Esophagus muscularis mucosa (tissue), 3 donors: ENCODE results near the gene TNPO3.

Experiments used
- POLR2A ChIP-seq: fragments of 450-650 bp; IDR thresholded peaks from one replicate; pipeline ENCODE4 v1.6.1; 2017; ENCODE audit warnings: antibody characterized with exemption, moderate library complexity, mild to moderate bottlenecking, low read depth
- POLR2AphosphoS5 ChIP-seq, 2 donors: sonication (generic); formaldehyde crosslinking; IDR thresholded peaks; one replicate each; pipeline ENCODE4 v1.6.1; 2017; ENCODE audit warnings: antibody characterized with exemption in 2 of 2
- TF ChIP-seq, protein P1 (sequence below), 3 experiments: fragments of 200-600 bp in 2 of 3; fragments of 450-650 bp in 1 of 3; sonication (generic) in 2 of 3; IDR thresholded peaks; one replicate each; pipeline ENCODE4 v1.5.1; 2017 to 2019; ENCODE audit warnings: antibody characterized with exemption in 3 of 3, mild to moderate bottlenecking in 2 of 3, moderate library complexity in 1 of 3

DNA sequence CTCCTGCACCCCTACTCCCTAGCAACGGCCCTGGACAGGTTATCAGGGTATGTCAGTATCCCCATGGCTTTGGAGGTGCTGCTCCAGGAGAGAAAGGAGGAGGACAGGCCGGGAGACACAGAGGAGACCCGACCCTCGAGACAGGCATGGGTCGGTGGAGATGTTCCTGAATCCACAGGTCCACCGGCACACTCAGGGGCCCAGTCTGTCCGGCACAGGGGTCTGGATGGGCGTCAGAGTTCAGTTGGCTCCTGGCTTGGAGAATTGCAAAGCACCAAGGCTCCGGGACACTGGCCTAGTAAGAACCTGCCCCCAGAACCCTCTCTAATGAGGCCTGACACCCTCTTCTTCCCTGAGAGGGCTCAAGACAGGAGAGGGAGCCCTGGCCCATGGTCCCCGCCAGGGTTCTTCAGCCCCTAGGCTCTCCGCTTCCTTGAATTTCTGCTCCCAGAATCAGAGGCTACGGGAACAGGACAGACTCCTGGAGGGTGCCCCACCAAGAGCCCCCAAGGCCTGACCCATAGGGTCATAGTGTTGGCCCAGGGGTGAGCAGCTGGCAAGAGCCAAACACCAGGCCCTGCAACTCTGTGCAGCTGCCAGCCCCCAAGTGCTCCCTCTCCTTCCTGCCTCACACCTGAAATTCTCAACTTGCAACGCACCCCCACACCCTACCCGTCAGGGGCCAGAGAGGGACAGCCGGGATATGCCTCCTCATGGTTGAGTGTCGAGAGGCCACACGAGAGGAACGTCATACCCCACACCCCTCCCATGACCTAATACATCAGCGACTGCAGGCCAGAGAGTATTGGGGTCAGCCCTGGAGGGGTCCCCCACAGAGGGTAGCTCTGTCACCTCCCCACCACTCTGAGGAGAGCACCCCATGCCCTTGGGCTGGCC lies 122.7 kb downstream of the TNPO3 start:
- TF ChIP-seq, protein P1, sequence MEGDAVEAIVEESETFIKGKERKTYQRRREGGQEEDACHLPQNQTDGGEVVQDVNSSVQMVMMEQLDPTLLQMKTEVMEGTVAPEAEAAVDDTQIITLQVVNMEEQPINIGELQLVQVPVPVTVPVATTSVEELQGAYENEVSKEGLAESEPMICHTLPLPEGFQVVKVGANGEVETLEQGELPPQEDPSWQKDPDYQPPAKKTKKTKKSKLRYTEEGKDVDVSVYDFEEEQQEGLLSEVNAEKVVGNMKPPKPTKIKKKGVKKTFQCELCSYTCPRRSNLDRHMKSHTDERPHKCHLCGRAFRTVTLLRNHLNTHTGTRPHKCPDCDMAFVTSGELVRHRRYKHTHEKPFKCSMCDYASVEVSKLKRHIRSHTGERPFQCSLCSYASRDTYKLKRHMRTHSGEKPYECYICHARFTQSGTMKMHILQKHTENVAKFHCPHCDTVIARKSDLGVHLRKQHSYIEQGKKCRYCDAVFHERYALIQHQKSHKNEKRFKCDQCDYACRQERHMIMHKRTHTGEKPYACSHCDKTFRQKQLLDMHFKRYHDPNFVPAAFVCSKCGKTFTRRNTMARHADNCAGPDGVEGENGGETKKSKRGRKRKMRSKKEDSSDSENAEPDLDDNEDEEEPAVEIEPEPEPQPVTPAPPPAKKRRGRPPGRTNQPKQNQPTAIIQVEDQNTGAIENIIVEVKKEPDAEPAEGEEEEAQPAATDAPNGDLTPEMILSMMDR (IDR thresholded peaks at IDR 0.05) = no peak
- TF ChIP-seq POLR2AphosphoS5 (IDR thresholded peaks at IDR 0.05) (no peak), POLR2A (no peak)
